Endothelial cell of umbilical vein (primary cell): ENCODE results near the gene ADAMTS14. TPM values are rescaled to one million over a fixed set of nuclear protein-coding genes. Genes with fewer than 3 reads are reported as not detected.

Source experiments
- BruUV-seq: library from RNA; stranded (reverse); fragments of 400-500 nt; replicated peaks from 2 replicates; lab custom pipeline; 2021; lab: Mats Ljungman, UMichigan
- CTCF ChIA-PET: fragments of 300-600, 350-600 bp; sonication (Branson Sonifier 250); formaldehyde crosslinking; loops from one replicate; lab custom pipeline; 2021; ENCODE audit warnings: antibody characterized with exemption, inconsistent platforms; lab: Charles Lee
- POLR2A ChIA-PET: fragments of 300-600, 350-600 bp; sonication (Branson Sonifier 250); formaldehyde crosslinking; loops from one replicate; lab custom pipeline; 2021; ENCODE audit warnings: antibody characterized with exemption, inconsistent platforms; lab: Charles Lee
- DNase-seq: peaks from one replicate; pipeline ENCODE4 v3.0.0-alpha.2; 2011; ENCODE audit warnings: low read depth, low spot score
- FAIRE-seq: peaks from 2 replicates; lab custom pipeline; 2011; peaks lifted over from hg19 to GRCh38; lab: Jason Lieb, UNC
- H2AFZ ChIP-seq: 2 replicates; pipeline ENCODE4 v1.6.0; 2012; ENCODE audit warnings: low read depth, low read length, control low read depth, inconsistent platforms
- H3K27ac ChIP-seq: 2 replicates; pipeline ENCODE4 v1.5.1; 2011; ENCODE audit warnings: low read depth, mild to moderate bottlenecking, control low read depth, low read length, moderate library complexity; ENCODE audit not compliant: insufficient read depth
- H3K27me3 ChIP-seq, 2 experiments: 2 replicates each; pipeline versions ENCODE4 v1.6.0 to v1.6.1; 2011; ENCODE audit warnings: low read length in 2 of 2, mixed read lengths in 1 of 2; ENCODE audit not compliant: control insufficient read depth in 2 of 2, insufficient read depth in 2 of 2
- H3K36me3 ChIP-seq, 2 experiments: 2 replicates in 1 of 2; 3 replicates in 1 of 2; pipeline ENCODE4 v1.5.1; 2011; ENCODE audit warnings: low read length in 2 of 2, mild to moderate bottlenecking in 1 of 2, moderate library complexity in 1 of 2; ENCODE audit not compliant: control insufficient read depth in 2 of 2, insufficient read depth in 2 of 2; ENCODE audit errors: extremely low read depth in 1 of 2
- H3K4me1 ChIP-seq: 3 replicates; pipeline ENCODE4 v1.5.1; 2011; ENCODE audit warnings: mild to moderate bottlenecking, low read length; ENCODE audit not compliant: control insufficient read depth, insufficient read depth; ENCODE audit errors: extremely low read depth
- H3K4me2 ChIP-seq: 2 replicates; pipeline ENCODE4 v1.6.1; 2011; ENCODE audit warnings: low read length, control low read depth, mixed read lengths; ENCODE audit not compliant: insufficient read depth
- H3K4me3 ChIP-seq, 3 experiments: fragments of 200-600 bp in 1 of 3; sonication (generic), shearing (Covaris generic) in 1 of 3; replicated peaks in 1 of 3; 2 replicates each; pipeline ENCODE4 v1.5.1; 2011 to 2016; ENCODE audit warnings: control low read depth in 3 of 3, low read length in 3 of 3, mild to moderate bottlenecking in 2 of 3, inconsistent platforms in 1 of 3, low read depth in 1 of 3, moderate library complexity in 1 of 3; ENCODE audit not compliant: insufficient read depth in 1 of 3
- H3K79me2 ChIP-seq: 2 replicates; pipeline ENCODE4 v1.6.0; 2012; ENCODE audit warnings: low read length, inconsistent platforms; ENCODE audit not compliant: control insufficient read depth, insufficient read depth
- H3K9ac ChIP-seq: replicated peaks from 2 replicates; pipeline ENCODE3; 2011; ENCODE audit warnings: low read length, control low read depth; ENCODE audit not compliant: insufficient read depth; ENCODE audit errors: extremely low read depth
- H3K9me1 ChIP-seq: replicated peaks from 3 replicates; pipeline ENCODE4 v1.6.0; 2011; ENCODE audit warnings: mild to moderate bottlenecking, low read length; ENCODE audit not compliant: control insufficient read depth, insufficient read depth; ENCODE audit errors: extremely low read depth
- H3K9me3 ChIP-seq: replicated peaks from 2 replicates; pipeline ENCODE4 v1.5.1; 2012; ENCODE audit warnings: low read length, inconsistent platforms; ENCODE audit not compliant: control insufficient read depth, insufficient read depth
- H4K20me1 ChIP-seq: replicated peaks from 2 replicates; pipeline ENCODE3; 2011; ENCODE audit warnings: mild to moderate bottlenecking, low read length; ENCODE audit not compliant: control insufficient read depth, insufficient read depth; ENCODE audit errors: extremely low read depth
- EZH2 ChIP-seq: IDR thresholded peaks from 2 replicates; pipeline ENCODE4 v1.6.1; 2012; ENCODE audit warnings: borderline replicate concordance, low read depth, mild to moderate bottlenecking, moderate library complexity, low read length, inconsistent platforms; ENCODE audit not compliant: severe bottlenecking
- FOS ChIP-seq: IDR thresholded peaks from 2 replicates; pipeline ENCODE4 v1.6.1; 2011; ENCODE audit warnings: mild to moderate bottlenecking, low read length, moderate library complexity, borderline replicate concordance; ENCODE audit not compliant: insufficient read depth
- GATA2 ChIP-seq: IDR thresholded peaks from 2 replicates; pipeline ENCODE4 v1.7.0; 2011; ENCODE audit warnings: low read depth, mild to moderate bottlenecking, moderate library complexity, mixed read lengths, low read length; ENCODE audit not compliant: insufficient read length, insufficient read depth
- JUN ChIP-seq: IDR thresholded peaks from 2 replicates; pipeline ENCODE4 v1.6.1; 2011; ENCODE audit warnings: borderline replicate concordance, low read depth; ENCODE audit not compliant: insufficient read length, insufficient read depth
- MYC ChIP-seq: IDR thresholded peaks from one replicate; pipeline ENCODE4 v1.6.1; 2011; ENCODE audit warnings: mild to moderate bottlenecking, low read depth, low read length
- POLR2A ChIP-seq: IDR thresholded peaks from 2 replicates; pipeline ENCODE4 v1.6.1; 2012; ENCODE audit warnings: low read depth, mild to moderate bottlenecking, control low read depth, low read length
- POLR2AphosphoS5 ChIP-seq: IDR thresholded peaks from 2 replicates; pipeline ENCODE4 v1.6.1; 2012; ENCODE audit warnings: low read depth, mild to moderate bottlenecking, control low read depth, low read length, moderate library complexity; ENCODE audit not compliant: insufficient read depth
- dilution Hi-C: fragments of 300-500 bp; cut with MboI; formaldehyde crosslinking; loops from one replicate; pipeline ENCODE4 v1.15.0; 2019; ENCODE audit warnings: low sequenced_read_pairs; ENCODE audit not compliant: extremely low pct_ligation_motif_present
- intact Hi-C: fragments of 100-400 bp; cut with micrococcal nuclease; formaldehyde crosslinking; loops from one replicate; pipeline ENCODE4 v1.10.0; 2022
- polyA plus RNA-seq, 4 experiments: library from polyadenylated mRNA; depleted of rRNA in 3 of 4; stranded (reverse) in 3 of 4; unstranded in 1 of 4; fragments of >200 nt; gene quantifications; 2 replicates each; pipeline versions ENCODE4 v1.2.1 to v1.2.3, GENCODE V29; 2011 to 2012; ENCODE audit warnings: missing spikeins in 1 of 4
- total RNA-seq: library from RNA; stranded (reverse); gene quantifications from 2 replicates; pipeline ENCODE4 v1.2.3, GENCODE V29; 2021
- TF ChIP-seq, protein P1 (sequence below): IDR thresholded peaks from 2 replicates; pipeline ENCODE4 v1.6.1; 2011; ENCODE audit not compliant: insufficient read depth, insufficient read length
- TF ChIP-seq, protein P2 (sequence below), 2 donors: IDR thresholded peaks; 1 replicate in 1 of 2; 2 replicates in 1 of 2; pipeline ENCODE4 v1.5.1; 2011; ENCODE audit warnings: low read length in 2 of 2, mild to moderate bottlenecking in 2 of 2, moderate library complexity in 2 of 2, control low read depth in 1 of 2, inconsistent platforms in 1 of 2, low read depth in 1 of 2; ENCODE audit not compliant: insufficient read depth in 1 of 2; ENCODE audit errors: extremely low read depth in 1 of 2

The ADAMTS14 gene
- total and polyA plus RNA-seq, 2 donors (not counting 3 experiments of a cell fraction or from before 2014, with no cell fraction given): not detected

- DNase-seq (no peak), FAIRE-seq (no peak)
- CTCF ChIA-PET: interaction anchor here (0.6 to 0.7 kb wide), 3 partner anchors 12 to 793 kb away, joined by 3 to 4 read pairs (median 4); no protein-coding TSS in a partner anchor
- Histone ChIP-seq H3K9ac (no peak overlapping the region), H3K4me1 (no peaks in the 10 kb centered on the region), H3K9me3 (no peaks in the 10 kb centered on the region), H3K36me3 (no peaks in the 10 kb centered on the region), H3K4me3 (no peak overlapping the region), H4K20me1 (no peaks in the 10 kb centered on the region), H3K9me1 (no peaks in the 10 kb centered on the region), H3K79me2 (no peaks in the 10 kb centered on the region), H3K4me2 (no peak overlapping the region), H2AFZ (no peak overlapping the region), H3K27me3 (peaks cover 0 to 6% of the 10 kb centered on the region in 2 experiments), H3K27ac (no peak overlapping the region)
- intact Hi-C loops (no loop called here), dilution Hi-C loops (no loop called here)
- POLR2A ChIA-PET: no interaction called here
- TF ChIP-seq EZH2: no peak
- TF ChIP-seq, protein P1, sequence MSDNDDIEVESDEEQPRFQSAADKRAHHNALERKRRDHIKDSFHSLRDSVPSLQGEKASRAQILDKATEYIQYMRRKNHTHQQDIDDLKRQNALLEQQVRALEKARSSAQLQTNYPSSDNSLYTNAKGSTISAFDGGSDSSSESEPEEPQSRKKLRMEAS: no peak
- TF ChIP-seq, protein P2, sequence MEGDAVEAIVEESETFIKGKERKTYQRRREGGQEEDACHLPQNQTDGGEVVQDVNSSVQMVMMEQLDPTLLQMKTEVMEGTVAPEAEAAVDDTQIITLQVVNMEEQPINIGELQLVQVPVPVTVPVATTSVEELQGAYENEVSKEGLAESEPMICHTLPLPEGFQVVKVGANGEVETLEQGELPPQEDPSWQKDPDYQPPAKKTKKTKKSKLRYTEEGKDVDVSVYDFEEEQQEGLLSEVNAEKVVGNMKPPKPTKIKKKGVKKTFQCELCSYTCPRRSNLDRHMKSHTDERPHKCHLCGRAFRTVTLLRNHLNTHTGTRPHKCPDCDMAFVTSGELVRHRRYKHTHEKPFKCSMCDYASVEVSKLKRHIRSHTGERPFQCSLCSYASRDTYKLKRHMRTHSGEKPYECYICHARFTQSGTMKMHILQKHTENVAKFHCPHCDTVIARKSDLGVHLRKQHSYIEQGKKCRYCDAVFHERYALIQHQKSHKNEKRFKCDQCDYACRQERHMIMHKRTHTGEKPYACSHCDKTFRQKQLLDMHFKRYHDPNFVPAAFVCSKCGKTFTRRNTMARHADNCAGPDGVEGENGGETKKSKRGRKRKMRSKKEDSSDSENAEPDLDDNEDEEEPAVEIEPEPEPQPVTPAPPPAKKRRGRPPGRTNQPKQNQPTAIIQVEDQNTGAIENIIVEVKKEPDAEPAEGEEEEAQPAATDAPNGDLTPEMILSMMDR (IDR thresholded peaks at IDR 0.05; ENCODE audit: extremely low read depth in 1 of 2, insufficient read depth in 1 of 2, low read depth in 1 of 2, low read length in 2 of 2): no peak
- no peak for TF ChIP-seq POLR2A
- TF ChIP-seq MYC: no peak
- BruUV-seq: no TSS peak
Observed at GRCh38 chr10:70691611-70692010, 19.3 kb downstream of the ADAMTS14 start.

GRCh38 chr10:70692043-70692603, 19.8 kb downstream of the ADAMTS14 start:
- H3K79me2 ChIP-seq: no peaks in the 10 kb centered on the region
- DNase-seq (no peak), FAIRE-seq (no peak)
- H4K20me1 ChIP-seq: no peaks in the 10 kb centered on the region
- H3K9me1 ChIP-seq: no peaks in the 10 kb centered on the region
- no peak overlapping the region for H3K4me3 ChIP-seq
- ChIA-PET CTCF (no interaction called here), POLR2A (no interaction called here)
- intact Hi-C loops (no loop called here), dilution Hi-C loops (no loop called here)
- H3K36me3 ChIP-seq: no peaks in the 10 kb centered on the region
- no peak overlapping the region for H3K4me2 ChIP-seq
- no peaks in the 10 kb centered on the region for H3K9me3 ChIP-seq
- no peaks in the 10 kb centered on the region for H3K4me1 ChIP-seq
- H3K27ac ChIP-seq: no peak overlapping the region
- H3K27me3 ChIP-seq: peaks cover 0 to 6% of the 10 kb centered on the region in 2 experiments
- TF ChIP-seq MYC: no peak
- no peak for TF ChIP-seq POLR2A
- TF ChIP-seq EZH2: no peak
- no peak for TF ChIP-seq GATA2
- TF ChIP-seq, protein P2 (IDR thresholded peaks at IDR 0.05; ENCODE audit: extremely low read depth in 1 of 2, insufficient read depth in 1 of 2, low read depth in 1 of 2, low read length in 2 of 2): no peak
- TF ChIP-seq JUN: no peak
- no peak for TF ChIP-seq POLR2AphosphoS5
- no peak for TF ChIP-seq FOS
- TF ChIP-seq, protein P1: no peak
- H3K9ac ChIP-seq: no peak overlapping the region
- H2AFZ ChIP-seq: no peak overlapping the region
- BruUV-seq: no TSS peak
